ENCODE results near the gene SMIM17. TPM values are rescaled to one million over a fixed set of nuclear protein-coding genes. Genes with fewer than 3 reads are reported as not detected.
A peak's percentile ranks its signal among the peaks of the same experiment; 100 is the strongest.

Gene SMIM17
- 1 to 10 TPM in 1 of 4 donors, under 1 TPM in 2, not detected in 1; 0.70 to 1.2 (median 0.88) TPM for total RNA-seq

GRCh38 chr19:56642711-56643459 lies at the start of gene SMIM17:
TSS of gene SMIM17 (plus strand) at chr19:56643159. CDS start at chr19:56645668, 2,509 bp downstream.
- H3K27me3 ChIP-seq, result peaks cover 0 to 8% of the 10 kb centered on the region in 2 donors
- H3K36me3 ChIP-seq, result no peaks in the 10 kb centered on the region
- H3K4me3 ChIP-seq, result no peak within 1 kb of the TSS
- TF ChIP-seq POLR2A (IDR thresholded peaks at IDR 0.05) (no peak), CTCF (IDR thresholded peaks at IDR 0.05) (no peak)
- H3K9me3 ChIP-seq, result no peaks in the 10 kb centered on the region
- no peak for DNase-seq
- no peaks in the 10 kb centered on the region for H3K4me1 ChIP-seq
- intact Hi-C loops (cut with DNase I; ENCODE audit: low total_unique reads), result no loop called here
- H3K27ac ChIP-seq, result no peak within 1 kb of the TSS

- Histone ChIP-seq H3K4me1 (no peaks in the 10 kb centered on the region), H3K36me3 (no peaks in the 10 kb centered on the region), H3K4me3 (peak overlapping the region; percentile 82 to 92), H3K9me3 (peaks cover 0 to 5% of the 10 kb centered on the region in 2 donors), H3K27me3 (no peaks in the 10 kb centered on the region), H3K27ac (peak overlapping the region in 1 of 2 donors; percentile 70)
- DNase-seq, result no peak
- intact Hi-C loops (cut with DNase I; ENCODE audit: low total_unique reads), result no loop called here
- TF ChIP-seq POLR2A (IDR thresholded peaks at IDR 0.05) (no peak), CTCF (IDR thresholded peaks at IDR 0.05) (no peak)
Observed at GRCh38 chr19:56594446-56594782, 48.5 kb upstream of the SMIM17 start.

DNA sequence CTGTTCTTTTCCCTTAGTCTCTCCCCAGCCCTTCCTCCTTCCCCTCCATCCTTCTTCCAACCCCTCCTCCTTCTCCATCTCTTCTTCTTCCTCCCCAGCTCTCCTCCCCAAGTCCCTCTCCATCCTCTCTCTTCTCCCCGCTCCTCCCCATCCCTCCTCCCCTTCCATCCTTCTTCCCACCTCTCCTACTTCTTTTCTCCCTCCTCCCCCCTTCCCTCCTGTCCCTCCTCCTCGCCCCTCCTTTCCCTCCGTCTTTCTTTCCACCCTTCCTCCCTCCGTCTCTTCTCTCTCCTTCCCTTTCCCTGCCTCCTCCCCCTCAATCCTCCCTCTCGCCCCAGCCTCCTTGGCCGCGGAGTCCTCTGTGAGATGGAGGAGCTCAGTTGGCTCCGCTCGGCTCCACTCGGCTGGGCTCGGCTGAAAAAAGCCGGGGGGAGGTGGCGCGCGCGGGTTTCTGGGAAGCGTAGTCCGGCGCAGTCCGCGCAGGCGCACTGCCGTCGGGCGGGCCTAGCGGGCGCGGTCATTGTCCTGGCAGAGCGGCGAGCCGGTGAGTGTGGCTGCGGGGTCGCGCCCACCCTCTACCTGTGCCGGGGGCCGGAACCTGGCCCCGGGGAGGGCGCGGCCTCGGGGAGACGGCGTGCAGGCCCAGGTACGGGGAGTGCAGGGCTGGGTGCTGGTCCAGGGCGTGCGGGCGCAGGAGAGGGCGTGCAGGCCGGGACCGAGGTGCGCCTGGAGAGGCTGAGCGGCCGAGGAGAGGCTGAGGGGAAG lies 48.0 kb upstream of the SMIM17 start, which contains the start of gene ZNF71:
ZNF71 (plus strand) TSS at position 520 of the 765 bp plus-strand sequence. CDS start 6,257 bp downstream, outside the sequence.
- Histone ChIP-seq H3K9me3 (peaks cover 0 to 5% of the 10 kb centered on the region in 2 donors), H3K4me1 (no peaks in the 10 kb centered on the region), H3K36me3 (no peaks in the 10 kb centered on the region), H3K27ac (peak within 1 kb of the TSS; percentile 70 to 77), H3K4me3 (peak within 1 kb of the TSS; percentile 82 to 92), H3K27me3 (no peaks in the 10 kb centered on the region)
- intact Hi-C loops (cut with DNase I; ENCODE audit: low total_unique reads), result no loop called here
- peak; percentile 89 to 90 for DNase-seq
- TF ChIP-seq CTCF (IDR thresholded peaks at IDR 0.05) (no peak), POLR2A (IDR thresholded peaks at IDR 0.05) (peak; percentile 24 to 38)

- H3K36me3 ChIP-seq, result no peaks in the 10 kb centered on the region
- no peaks in the 10 kb centered on the region for H3K27me3 ChIP-seq
- peak overlapping the region; percentile 70 to 77 for H3K27ac ChIP-seq
- peaks cover 0 to 5% of the 10 kb centered on the region in 2 donors for H3K9me3 ChIP-seq
- H3K4me3 ChIP-seq, result peak overlapping the region; percentile 82 to 92
- intact Hi-C loops (cut with DNase I; ENCODE audit: low total_unique reads), result no loop called here
- DNase-seq, result no peak
- H3K4me1 ChIP-seq, result no peaks in the 10 kb centered on the region
- TF ChIP-seq POLR2A (IDR thresholded peaks at IDR 0.05), result no peak
- TF ChIP-seq CTCF (IDR thresholded peaks at IDR 0.05), result no peak
Observed at GRCh38 chr19:56595548-56595899, 47.4 kb upstream of the SMIM17 start.

DNA sequence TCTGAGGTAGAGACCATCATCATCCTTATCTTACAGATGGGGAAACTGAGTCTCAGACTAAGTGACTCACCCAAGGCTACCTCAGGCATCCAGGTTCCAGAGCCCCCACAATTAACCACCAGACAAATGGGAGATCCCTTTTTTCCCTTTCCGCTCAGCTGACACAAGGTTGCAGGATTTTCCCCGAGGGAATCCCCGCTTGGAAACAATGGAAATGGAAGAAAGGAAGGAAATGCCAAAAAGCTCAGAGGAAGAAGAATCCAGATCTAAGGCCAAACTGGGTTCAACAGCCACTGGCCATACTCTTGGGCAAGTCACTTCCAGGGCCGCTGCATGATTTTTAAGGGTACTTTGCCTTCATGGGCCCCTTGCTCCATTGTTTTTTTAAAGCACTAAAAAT lies 46.3 kb upstream of the SMIM17 start:
- no peaks in the 10 kb centered on the region for H3K27me3 ChIP-seq
- intact Hi-C loops (cut with DNase I; ENCODE audit: low total_unique reads), result no loop called here
- H3K4me1 ChIP-seq, result no peaks in the 10 kb centered on the region
- H3K27ac ChIP-seq, result no peak overlapping the region
- H3K36me3 ChIP-seq, result no peaks in the 10 kb centered on the region
- H3K9me3 ChIP-seq, result peaks cover 0 to 11% of the 10 kb centered on the region in 2 donors
- no peak overlapping the region for H3K4me3 ChIP-seq
- no peak for DNase-seq
- no peak for TF ChIP-seq CTCF (IDR thresholded peaks at IDR 0.05)
- no peak for TF ChIP-seq POLR2A (IDR thresholded peaks at IDR 0.05)

Measured in uterus (tissue), 4 donors.